ENCODE measurements around the gene PLCB1.

Gene PLCB1

GRCh38 chr20:8912096-8912495, 780.0 kb downstream of the PLCB1 start:
- DNase-seq (ENCODE audit: low read depth) = no peak
- TF ChIP-seq CTCF (IDR thresholded peaks at IDR 0.05; ENCODE audit: low read depth, low read length, missing control alignments) = no peak
- in situ Hi-C loops (cut with HindIII; ENCODE audit: low sequenced_read_pairs) = no loop called here
- H3K4me3 ChIP-seq (ENCODE audit: low read depth, low read length) = no peak overlapping the region

- in situ Hi-C loops (cut with HindIII; ENCODE audit: low sequenced_read_pairs) = no loop called here
Observed at GRCh38 chr20:8912731-8913130, 780.7 kb downstream of the PLCB1 start.

GRCh38 chr20:8913456-8913855, 781.4 kb downstream of the PLCB1 start:
- DNase-seq (ENCODE audit: low read depth) = no peak
- H3K4me3 ChIP-seq (ENCODE audit: low read depth, low read length) = no peak overlapping the region
- in situ Hi-C loops (cut with HindIII; ENCODE audit: low sequenced_read_pairs) = no loop called here

More at GRCh38 chr20:8912731-8913130, 780.7 kb downstream of the PLCB1 start:
- TF ChIP-seq CTCF (IDR thresholded peaks at IDR 0.05; ENCODE audit: low read depth, low read length, missing control alignments) = no peak
- no peak for DNase-seq (ENCODE audit: low read depth)
- no peak overlapping the region for H3K4me3 ChIP-seq (ENCODE audit: low read depth, low read length)

GRCh38 chr20:8914421-8914820, 782.4 kb downstream of the PLCB1 start:
- no peak for TF ChIP-seq CTCF (IDR thresholded peaks at IDR 0.05; ENCODE audit: low read depth, low read length, missing control alignments)
- DNase-seq (ENCODE audit: low read depth) = no peak
- no peak overlapping the region for H3K4me3 ChIP-seq (ENCODE audit: low read depth, low read length)
- in situ Hi-C loops (cut with HindIII; ENCODE audit: low sequenced_read_pairs) = no loop called here

More at GRCh38 chr20:8913456-8913855, 781.4 kb downstream of the PLCB1 start:
- no peak for TF ChIP-seq CTCF (IDR thresholded peaks at IDR 0.05; ENCODE audit: low read depth, low read length, missing control alignments)

GRCh38 chr20:8917084-8917483, 785.0 kb downstream of the PLCB1 start:
- no peak overlapping the region for H3K4me3 ChIP-seq (ENCODE audit: low read depth, low read length)
- DNase-seq (ENCODE audit: low read depth) = no peak
- TF ChIP-seq CTCF (IDR thresholded peaks at IDR 0.05; ENCODE audit: low read depth, low read length, missing control alignments) = no peak
- in situ Hi-C loops (cut with HindIII; ENCODE audit: low sequenced_read_pairs) = no loop called here

GRCh38 chr20:8918145-8918544, 786.1 kb downstream of the PLCB1 start:
- in situ Hi-C loops (cut with HindIII; ENCODE audit: low sequenced_read_pairs) = no loop called here
- TF ChIP-seq CTCF (IDR thresholded peaks at IDR 0.05; ENCODE audit: low read depth, low read length, missing control alignments) = no peak
- no peak for DNase-seq (ENCODE audit: low read depth)
- no peak overlapping the region for H3K4me3 ChIP-seq (ENCODE audit: low read depth, low read length)

GRCh38 chr20:8924539-8924938, 792.5 kb downstream of the PLCB1 start:
- in situ Hi-C loops (cut with HindIII; ENCODE audit: low sequenced_read_pairs) = no loop called here
- DNase-seq (ENCODE audit: low read depth) = no peak
- no peak overlapping the region for H3K4me3 ChIP-seq (ENCODE audit: low read depth, low read length)
- TF ChIP-seq CTCF (IDR thresholded peaks at IDR 0.05; ENCODE audit: low read depth, low read length, missing control alignments) = no peak
